Kidney (tissue), 14 donors: ENCODE measurements around the gene FBXW4. TPM values are rescaled to one million over a fixed set of nuclear protein-coding genes. Genes with fewer than 3 reads are reported as not detected.

Experiments used
- DNase-seq, 5 donors: peaks; one replicate each; pipeline ENCODE4 v3.0.0-alpha.2; 2013 to 2020
- FAIRE-seq: peaks from 2 replicates; lab custom pipeline; 2012; peaks lifted over from hg19 to GRCh38; lab: Jason Lieb, UNC
- H3K27ac ChIP-seq, 2 donors: one replicate each; pipeline ENCODE4 v1.7.0; 2013; ENCODE audit warnings: low read depth in 2 of 2, low read length in 2 of 2, inconsistent platforms in 1 of 2
- H3K27me3 ChIP-seq: one replicate; pipeline ENCODE4 v1.7.1; 2013; ENCODE audit warnings: low read length, inconsistent platforms; ENCODE audit not compliant: control insufficient read depth, insufficient read depth
- H3K36me3 ChIP-seq, 3 donors: one replicate each; pipeline versions ENCODE4 v1.7.0 to v1.7.1; 2013; ENCODE audit warnings: low read length in 3 of 3, control low read depth in 1 of 3, inconsistent platforms in 1 of 3; ENCODE audit not compliant: insufficient read depth in 3 of 3, control insufficient read depth in 2 of 3
- H3K4me1 ChIP-seq, 3 donors: one replicate each; pipeline versions ENCODE4 v1.7.0 to v1.7.1; 2013; ENCODE audit warnings: low read length in 3 of 3, inconsistent platforms in 1 of 3, low read depth in 1 of 3; ENCODE audit not compliant: control insufficient read depth in 2 of 3, insufficient read depth in 2 of 3
- H3K4me3 ChIP-seq, 3 donors: one replicate each; pipeline versions ENCODE4 v1.7.0 to v1.8.1; 2013; ENCODE audit warnings: low read length in 3 of 3, control low read depth in 1 of 3, inconsistent platforms in 1 of 3
- H3K9ac ChIP-seq, 3 donors: one replicate each; pipeline versions ENCODE4 v1.7.0 to v1.7.1; 2013; ENCODE audit warnings: low read length in 3 of 3, control low read depth in 1 of 3, inconsistent platforms in 1 of 3
- H3K9me3 ChIP-seq, 3 donors: one replicate each; pipeline versions ENCODE4 v1.7.0 to v1.7.1; 2013; ENCODE audit warnings: low read length in 3 of 3, control low read depth in 1 of 3, inconsistent platforms in 1 of 3; ENCODE audit not compliant: control insufficient read depth in 2 of 3, insufficient read depth in 1 of 3
- CTCF ChIP-seq: IDR thresholded peaks from 3 replicates; pipeline ENCODE4 v1.5.1; 2012; ENCODE audit warnings: mild to moderate bottlenecking, moderate library complexity, borderline replicate concordance; ENCODE audit not compliant: insufficient read depth; ENCODE audit errors: extremely low read depth
- intact Hi-C: fragments of 100-400 bp; cut with DNase I; formaldehyde crosslinking; loops from one replicate; pipeline ENCODE4 v1.11.1; 2022
- polyA plus RNA-seq: library from polyadenylated mRNA; stranded (reverse); fragments of 350-450 nt; fragmentation: Illumina TruSeq; extraction: RNeasy Lipid Tissue Mini Kit (QIAGEN cat#74804); gene quantifications from one replicate; pipeline ENCODE4 v1.2.3, GENCODE V29; 2014; ENCODE audit warnings: low read depth, low replicate concordance; ENCODE audit not compliant: insufficient read depth
- total RNA-seq: library from RNA; stranded (reverse); fragmentation: NEBNext Ultra II Directional; extraction: Animal tissue kit (Norgen Biotek cat#: 25700); gene quantifications from one replicate; pipeline ENCODE4 v1.2.1, GENCODE V29; 2021
- donor health status: control.
- donor health status: control.
- donor health status: control.
- donor health status: control.
- donor health status: control.
- donor health status: DM: yes; HTN: yes; CAD: no.
- donor health status: Normal renal cell carcinoma (clear cell type).

FBXW4 gene
- total and polyA plus RNA-seq, 2 donors from 2014 or later, result 47.6 to 80.1 TPM

GRCh38 chr10:101625821-101626412 lies 69.1 kb downstream of the FBXW4 start:
- Histone ChIP-seq H3K36me3 (peaks cover 3 to 14% (median 13%) of the 10 kb centered on the region in 3 donors), H3K9ac (no peak overlapping the region), H3K4me1 (no peaks in the 10 kb centered on the region), H3K4me3 (no peak overlapping the region), H3K27me3 (no peaks in the 10 kb centered on the region), H3K9me3 (no peaks in the 10 kb centered on the region), H3K27ac (no peak overlapping the region)
- intact Hi-C loops, result no loop called here
- TF ChIP-seq CTCF, result no peak
- FAIRE-seq (no peak), DNase-seq (peak in 1 of 5 donors; percentile 25)

- no peak for TF ChIP-seq CTCF
- intact Hi-C loops, result no loop called here
- DNase-seq (peak in 1 of 5 donors; percentile 29), FAIRE-seq (no peak)
- Histone ChIP-seq H3K9me3 (no peaks in the 10 kb centered on the region), H3K36me3 (peaks cover 3 to 14% (median 13%) of the 10 kb centered on the region in 3 donors), H3K4me1 (no peaks in the 10 kb centered on the region), H3K9ac (no peak overlapping the region), H3K27ac (no peak overlapping the region), H3K4me3 (no peak overlapping the region), H3K27me3 (no peaks in the 10 kb centered on the region)
Measured at GRCh38 chr10:101624526-101625102, 70.4 kb downstream of the FBXW4 start.

- no peak for FAIRE-seq
- TF ChIP-seq CTCF, result no peak
- no peaks in the 10 kb centered on the region for H3K4me1 ChIP-seq
- no peak overlapping the region for H3K27ac ChIP-seq
- H3K27me3 ChIP-seq, result no peaks in the 10 kb centered on the region
- peaks cover 3 to 19% (median 13%) of the 10 kb centered on the region in 3 donors for H3K36me3 ChIP-seq
- H3K9me3 ChIP-seq, result no peaks in the 10 kb centered on the region
- no peak for DNase-seq
- H3K9ac ChIP-seq, result no peak overlapping the region
- no peak overlapping the region for H3K4me3 ChIP-seq
- intact Hi-C loops, result no loop called here
Measured at GRCh38 chr10:101623528-101623927, 71.4 kb downstream of the FBXW4 start.
